ENCODE results near the gene FALEC.

DNA sequence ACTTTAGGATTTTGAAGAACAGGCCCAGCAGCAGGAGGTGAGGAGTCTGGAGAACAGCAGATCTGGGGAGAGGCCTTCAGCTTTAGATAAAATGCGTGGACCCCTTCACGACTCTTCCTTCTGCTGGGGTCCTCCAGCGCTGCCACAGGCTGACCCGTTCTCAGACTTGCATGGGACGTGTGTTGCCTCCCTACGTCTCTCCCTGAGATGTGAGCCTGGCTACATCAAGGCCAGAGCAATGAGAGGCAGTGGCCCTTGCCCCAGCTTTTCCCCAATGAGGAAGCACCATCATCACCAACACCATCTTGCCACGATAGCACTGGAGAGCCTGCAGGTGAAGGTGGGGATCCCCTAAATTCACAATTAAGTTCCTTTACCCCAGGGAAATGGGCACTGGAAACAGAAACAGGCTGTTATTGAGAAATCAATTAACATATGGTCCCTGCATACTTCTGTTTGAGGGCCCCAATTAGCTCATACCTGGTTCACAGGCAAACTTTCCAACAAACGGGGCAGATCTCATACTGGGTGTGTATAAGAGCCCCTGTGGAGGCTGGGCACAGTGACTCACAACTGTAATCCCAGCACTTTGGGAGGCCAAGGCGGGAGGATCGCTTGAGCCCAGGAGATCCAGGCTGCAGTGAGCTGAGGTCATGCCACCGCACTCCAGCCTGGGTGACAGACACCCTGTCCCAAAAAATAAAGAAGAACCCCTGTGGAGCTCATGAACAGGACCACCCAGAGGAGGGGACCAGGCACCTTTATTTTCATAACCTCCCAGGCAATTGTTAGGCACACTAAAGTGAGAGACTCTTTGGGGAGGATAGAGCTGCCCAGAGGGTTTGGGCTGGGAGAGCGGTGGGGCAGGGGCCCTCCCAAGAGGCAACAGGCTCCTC, 21.5 kb downstream of the FALEC start:
- TF ChIP-seq CTCF (IDR thresholded peaks at IDR 0.05) (no peak), POLR2A (IDR thresholded peaks at IDR 0.05) (no peak)

All from lower leg skin (tissue), 3 donors.